HepG2 (cell line): ENCODE data around the gene CDH12. TPM values are rescaled to one million over a fixed set of nuclear protein-coding genes. Genes with fewer than 3 reads are reported as not detected.

Experiments
- ATAC-seq: fragments of 200-7000 bp; cut with Tn5 transposase; 3 replicates; pipeline ENCODE4 v1.9.1; 2020; ENCODE audit warnings: mild to moderate bottlenecking, moderate library complexity
- BruUV-seq: library from RNA; stranded (reverse); fragments of 400-500 nt; replicated peaks from 2 replicates; lab custom pipeline; 2021; lab: Mats Ljungman, UMichigan
- CTCF ChIA-PET: fragments of 300-600 bp; formaldehyde crosslinking; extraction: SDS; loops from one replicate; lab custom pipeline; 2021; ENCODE audit warnings: low total read pairs, inconsistent platforms, low intra/inter-chr PET ratio; lab: Yijun Ruan, JAX
- POLR2A ChIA-PET: fragments of 350-600 bp; sonication (Branson Sonifier 250); formaldehyde crosslinking; loops from one replicate; lab custom pipeline; 2020; ENCODE audit warnings: antibody characterized with exemption, inconsistent platforms; lab: Yijun Ruan, JAX
- DNase-seq: peaks from one replicate; pipeline ENCODE4 v3.0.0-alpha.2; 2015; ENCODE audit warnings: low spot score
- FAIRE-seq: peaks from 3 replicates; lab custom pipeline; 2011; peaks lifted over from hg19 to GRCh38; lab: Jason Lieb, UNC
- H2AFZ ChIP-seq: one replicate; pipeline ENCODE4 v1.6.1; 2011; ENCODE audit warnings: low read length, inconsistent platforms
- H3K27ac ChIP-seq: fragments of 300-600 bp; 3 replicates; pipeline ENCODE4 v1.8.0; 2011; ENCODE audit warnings: mixed run types, mild to moderate bottlenecking, mixed read lengths, low read length, inconsistent platforms; ENCODE audit not compliant: insufficient read depth; ENCODE audit errors: extremely low read length
- H3K27me3 ChIP-seq, 2 experiments: fragments of 200-600 bp in 1 of 2; 2 replicates in 1 of 2; 3 replicates in 1 of 2; pipeline versions ENCODE4 v1.6.0 to v1.8.0; 2011; ENCODE audit warnings: low read length in 2 of 2, mild to moderate bottlenecking in 2 of 2, moderate library complexity in 2 of 2, inconsistent platforms in 1 of 2; ENCODE audit not compliant: insufficient read depth in 2 of 2, control insufficient read depth in 1 of 2
- H3K36me3 ChIP-seq, 2 experiments: fragments of 200-600 bp in 1 of 2; replicated peaks in 1 of 2; 2 replicates in 1 of 2; 3 replicates in 1 of 2; pipeline versions ENCODE4 v1.5.1 to v1.8.0; 2011; ENCODE audit warnings: low read length in 2 of 2, inconsistent platforms in 1 of 2; ENCODE audit not compliant: insufficient read depth in 2 of 2, control insufficient read depth in 1 of 2
- H3K4me1 ChIP-seq: 2 replicates; pipeline ENCODE4 v1.5.1; 2012; ENCODE audit warnings: low read length, inconsistent platforms; ENCODE audit not compliant: insufficient read depth
- H3K4me2 ChIP-seq: 2 replicates; pipeline ENCODE4 v1.6.0; 2011; ENCODE audit warnings: low read depth, low read length, inconsistent platforms
- H3K4me3 ChIP-seq, 3 experiments: fragments of 200-600 bp in 1 of 3; sonication (generic), shearing (Covaris generic) in 1 of 3; replicated peaks in 1 of 3; 2 replicates each; pipeline ENCODE4 v1.5.1; 2011 to 2016; ENCODE audit warnings: low read length in 3 of 3, inconsistent platforms in 2 of 3, low read depth in 2 of 3, mild to moderate bottlenecking in 2 of 3, control low read depth in 1 of 3, mixed read lengths in 1 of 3; ENCODE audit not compliant: insufficient read depth in 1 of 3
- H3K79me2 ChIP-seq: one replicate; pipeline ENCODE4 v1.6.1; 2011; ENCODE audit warnings: low read length, inconsistent platforms; ENCODE audit not compliant: insufficient read depth
- H3K9ac ChIP-seq: 2 replicates; pipeline ENCODE4 v1.6.0; 2011; ENCODE audit warnings: mild to moderate bottlenecking, low read depth, low read length, inconsistent platforms; ENCODE audit not compliant: insufficient read depth
- H3K9me3 ChIP-seq: 2 replicates; pipeline ENCODE4 v1.5.1; 2012; ENCODE audit warnings: mild to moderate bottlenecking, low read length
- H4K20me1 ChIP-seq: 2 replicates; pipeline ENCODE4 v1.6.0; 2011; ENCODE audit warnings: inconsistent platforms, mild to moderate bottlenecking, low read length, moderate library complexity; ENCODE audit not compliant: insufficient read depth
- HMGA1 ChIP-seq: sonication (generic); formaldehyde crosslinking; conservative IDR thresholded peaks from 2 replicates; pipeline ENCODE4 v1.4.0; 2020; ENCODE audit warnings: missing genetic modification reagents
- NCOA2 ChIP-seq: sonication (generic); formaldehyde crosslinking; IDR thresholded peaks from 2 replicates; pipeline ENCODE4 v1.8.0; 2022; ENCODE audit warnings: inconsistent platforms
- SIX1 ChIP-seq: sonication (generic); formaldehyde crosslinking; IDR thresholded peaks from 2 replicates; pipeline ENCODE4 v1.4.0; 2020; ENCODE audit warnings: missing genetic modification reagents, borderline replicate concordance
- SOX6 ChIP-seq, 2 experiments: fragments of 450-650 bp in 1 of 2; sonication (generic) in 1 of 2; formaldehyde crosslinking in 1 of 2; IDR thresholded peaks; 2 replicates each; pipeline versions ENCODE4 v1.4.0 to v1.6.1; 2017 to 2020; ENCODE audit warnings: antibody characterized with exemption in 1 of 2, mild to moderate bottlenecking in 1 of 2, missing genetic modification reagents in 1 of 2
- ZBTB8A ChIP-seq: sonication (generic); formaldehyde crosslinking; IDR thresholded peaks from 2 replicates; pipeline ENCODE4 v1.4.0; 2020; ENCODE audit warnings: mild to moderate bottlenecking, low read depth, missing genetic modification reagents, borderline replicate concordance
- ZNF232 ChIP-seq: sonication (generic); formaldehyde crosslinking; IDR thresholded peaks from 2 replicates; pipeline ENCODE4 v1.4.0; 2020; ENCODE audit warnings: missing genetic modification reagents, borderline replicate concordance
- ZNF329 ChIP-seq: sonication (generic); formaldehyde crosslinking; IDR thresholded peaks from 2 replicates; pipeline ENCODE4 v1.9.0; 2021; ENCODE audit warnings: low read depth, mild to moderate bottlenecking, missing genetic modification reagents
- ZNF639 ChIP-seq: conservative IDR thresholded peaks from 2 replicates; pipeline ENCODE4 v1.6.1; 2018; ENCODE audit warnings: missing genetic modification reagents
- ZNF841 ChIP-seq: sonication (generic); formaldehyde crosslinking; IDR thresholded peaks from 2 replicates; pipeline ENCODE4 v1.8.1; 2023; ENCODE audit warnings: missing genetic modification reagents, borderline replicate concordance
- WGBS: methylation state at CpG from one replicate; pipeline ENCODE4 v1.1.6; 2017; ENCODE audit warnings: low lambda C conversion rate; 5-methylcytosine and 5-hydroxymethylcytosine counted together
- in situ Hi-C: cut with HindIII; loops from 2 replicates; pipeline ENCODE4 v1.10.0; 2017; ENCODE audit warnings: low pct_unique_long_range_greater_than_20kb; ENCODE audit not compliant: extremely low pct_ligation_motif_present
- intact Hi-C: fragments of 100-400 bp; cut with micrococcal nuclease; formaldehyde crosslinking; loops from one replicate; pipeline ENCODE4 v1.10.0; 2022; ENCODE audit not compliant: unreplicated experiment
- polyA plus RNA-seq, 8 experiments: library from polyadenylated mRNA; depleted of rRNA in 3 of 8; stranded (reverse) in 7 of 8; unstranded in 1 of 8; fragments of >200 nt; fragmentation: Illumina TruSeq in 4 of 8; extraction: Trizol in 4 of 8; gene quantifications; 2 replicates each; pipeline versions ENCODE4 v1.2.1 to v1.2.3, GENCODE V29; 2011 to 2016; ENCODE audit warnings: low read depth in 4 of 8, missing spikeins in 1 of 8, mixed read lengths in 1 of 8; ENCODE audit not compliant: insufficient read depth in 1 of 8
- total RNA-seq, 5 experiments: library from RNA; depleted of rRNA; stranded (reverse); fragments of >200 nt; fragmentation: Illumina TruSeq; extraction: Trizol; gene quantifications; 2 replicates each; pipeline ENCODE4 v1.2.3, GENCODE V29; 2016; ENCODE audit warnings: low read depth in 1 of 5

Gene CDH12
- total and polyA plus RNA-seq, 2 of the 13 experiments (the other 11 are each of a cell fraction or from before 2014, with no cell fraction given) = not detected

GRCh38 chr5:22549876-22550671, 303.1 kb downstream of the CDH12 start (continued):
- TF ChIP-seq ZNF639 (CRISPR knock-in tag) = no peak
- no peak for TF ChIP-seq ZNF232 (CRISPR knock-in tag)
- no peak for TF ChIP-seq SOX6 (IDR thresholded peaks at IDR 0.05)
- TF ChIP-seq SOX6 (CRISPR knock-in tag; IDR thresholded peaks at IDR 0.05) = no peak
- no peak for TF ChIP-seq ZBTB8A (CRISPR knock-in tag)
- no peak for TF ChIP-seq NCOA2
- TF ChIP-seq HMGA1 (CRISPR knock-in tag) = no peak

GRCh38 chr5:22542340-22542739, 310.8 kb downstream of the CDH12 start:
- DNase-seq = no peak
- no peaks in the 10 kb centered on the region for H3K36me3 ChIP-seq
- no peaks in the 10 kb centered on the region for H3K27me3 ChIP-seq
- intact Hi-C loops (no loop called here), in situ Hi-C loops (no loop called here)
- no peak overlapping the region for H3K9ac ChIP-seq
- H3K4me3 ChIP-seq = no peak overlapping the region
- no TSS peak for BruUV-seq
- H4K20me1 ChIP-seq = no peaks in the 10 kb centered on the region
- no peak overlapping the region for H3K4me2 ChIP-seq
- no peaks in the 10 kb centered on the region for H3K4me1 ChIP-seq
- no peak overlapping the region for H3K27ac ChIP-seq
- no peaks in the 10 kb centered on the region for H3K79me2 ChIP-seq
- ChIA-PET POLR2A (no interaction called here), CTCF (no interaction called here)
- no peak for FAIRE-seq
- no peak for ATAC-seq
- peaks cover 19% of the 10 kb centered on the region for H3K9me3 ChIP-seq
- no peak overlapping the region for H2AFZ ChIP-seq
- WGBS = 0% methylated on average over 1 of the region's 1 CpG
- TF ChIP-seq ZNF329 (CRISPR knock-in tag) (no peak), ZNF841 (CRISPR knock-in tag) (no peak), SIX1 (CRISPR knock-in tag) (no peak)
